AG20443 (cell line): Measurements from ENCODE around the gene ABCD2.
A peak's percentile ranks its signal among the peaks of the same experiment; 100 is the strongest.
"Not testable (repeated sequence)": the region's sequence is repeated elsewhere in the genome, so short reads cannot be mapped to it uniquely, and the experiment has no call there.

Experiments used
- DNase-seq: peaks from one replicate; pipeline ENCODE4 v3.0.0; 2012; ENCODE audit warnings: low spot score, mixed read lengths

ABCD2 gene

GRCh38 chr12:39612250-39612649 lies 7.4 kb downstream of the ABCD2 start:
- no peak for DNase-seq

DNA sequence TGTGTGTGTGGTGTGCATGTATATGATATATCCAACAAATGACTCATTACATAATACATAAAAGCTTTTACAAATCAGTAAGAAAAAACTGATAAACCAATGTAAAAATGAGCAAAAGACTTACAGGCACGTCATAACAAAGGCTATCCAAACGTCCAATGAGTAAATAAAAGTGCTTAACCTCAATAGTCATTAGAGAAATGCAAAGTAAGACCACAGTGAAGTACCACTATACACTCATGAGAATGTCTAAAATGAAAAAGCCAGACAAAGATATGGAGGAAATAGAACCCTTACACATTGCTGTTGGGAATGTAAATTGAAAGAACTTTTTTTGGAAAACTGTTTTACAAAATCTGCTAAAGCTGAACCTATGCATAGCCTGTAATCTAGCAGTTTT lies 7.8 kb downstream of the ABCD2 start:
- DNase-seq: no peak

- no peak for DNase-seq
Observed at GRCh38 chr12:39610436-39611025, 9.1 kb downstream of the ABCD2 start.

GRCh38 chr12:39606712-39607423 lies 12.7 kb downstream of the ABCD2 start:
- no peak for DNase-seq

DNA sequence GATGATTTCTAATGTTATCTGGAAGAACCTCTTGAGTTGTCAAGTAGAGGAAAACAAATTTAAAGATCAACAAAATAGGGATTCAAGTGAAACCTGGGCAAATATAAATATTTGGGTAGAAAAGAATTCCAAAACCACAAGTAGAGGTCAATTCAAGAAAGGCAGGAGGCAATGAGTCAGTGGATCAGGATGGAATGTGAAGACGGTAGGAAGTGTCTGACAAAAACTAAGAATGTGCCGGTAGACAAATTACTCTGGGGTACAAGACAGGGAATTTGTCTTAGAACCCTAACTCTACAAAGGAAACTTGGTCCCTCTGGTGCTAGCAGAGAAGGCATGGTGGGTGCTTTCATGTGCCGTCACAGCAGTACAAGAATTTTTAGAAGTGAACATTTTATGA lies 13.6 kb downstream of the ABCD2 start:
- DNase-seq: no peak

- DNase-seq: no peak
Observed at GRCh38 chr12:39605501-39605900, 14.1 kb downstream of the ABCD2 start.

- DNase-seq: no peak
Observed at GRCh38 chr12:39603065-39603464, 16.5 kb downstream of the ABCD2 start.

DNA sequence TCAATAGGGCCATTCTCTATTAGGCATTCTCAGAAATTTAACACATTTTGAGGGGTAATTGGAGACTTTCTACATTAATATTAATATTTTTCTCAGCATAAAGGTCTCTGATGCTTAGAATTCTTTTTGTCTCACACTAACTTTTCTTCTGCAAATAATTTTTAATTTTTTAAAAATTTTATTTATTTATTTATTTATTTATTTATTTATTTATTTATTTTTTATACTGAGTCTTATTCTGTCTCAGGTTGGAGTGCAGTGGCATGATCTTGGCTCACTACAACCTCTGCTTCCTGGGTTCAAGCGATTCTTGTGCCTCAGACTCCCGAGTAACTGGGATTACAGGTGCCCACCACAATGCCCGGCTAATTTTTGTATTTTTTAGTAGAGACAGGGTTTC lies 17.7 kb downstream of the ABCD2 start:
- not testable (repeated sequence) for DNase-seq

GRCh38 chr12:39595928-39596327 lies 23.7 kb downstream of the ABCD2 start:
- DNase-seq: no peak

DNA sequence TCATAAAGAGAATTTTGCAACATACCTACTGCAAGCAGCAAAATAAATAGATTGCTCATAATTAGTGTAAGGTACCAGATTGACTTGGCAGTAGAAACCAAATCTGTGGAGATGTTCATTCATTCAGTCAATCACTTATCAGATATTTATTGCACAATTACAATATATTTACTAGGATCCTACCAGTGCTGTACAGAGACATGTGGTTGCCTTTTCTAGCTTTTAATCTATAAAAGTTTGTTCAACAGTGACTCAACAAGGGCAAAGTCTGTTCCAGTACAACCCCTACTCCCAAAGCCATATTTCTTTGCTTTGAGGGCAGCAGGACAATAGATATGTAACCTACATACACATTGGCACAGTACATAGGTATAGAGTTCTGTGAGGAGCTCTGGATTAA lies 27.3 kb downstream of the ABCD2 start:
- no peak for DNase-seq

DNA sequence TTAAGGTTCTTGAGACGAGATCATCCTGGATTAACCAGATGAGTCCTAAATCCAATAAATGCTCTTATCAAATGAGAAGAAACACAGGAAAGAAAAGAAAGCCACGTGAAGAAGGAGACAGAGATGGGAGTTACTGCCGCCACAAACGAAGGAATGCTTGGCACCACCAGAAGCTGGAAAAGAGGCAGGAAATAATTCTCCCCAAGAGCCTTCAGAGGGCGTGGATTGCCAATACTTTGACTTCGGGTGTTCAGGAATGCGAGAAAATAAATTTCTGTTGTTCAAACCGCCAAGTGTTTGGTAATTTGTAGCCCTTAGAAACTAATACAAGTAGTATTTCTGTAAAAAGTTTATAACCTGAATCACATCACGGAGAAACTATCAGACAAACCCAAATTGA lies 31.3 kb downstream of the ABCD2 start:
- peak; percentile 5 for DNase-seq

DNA sequence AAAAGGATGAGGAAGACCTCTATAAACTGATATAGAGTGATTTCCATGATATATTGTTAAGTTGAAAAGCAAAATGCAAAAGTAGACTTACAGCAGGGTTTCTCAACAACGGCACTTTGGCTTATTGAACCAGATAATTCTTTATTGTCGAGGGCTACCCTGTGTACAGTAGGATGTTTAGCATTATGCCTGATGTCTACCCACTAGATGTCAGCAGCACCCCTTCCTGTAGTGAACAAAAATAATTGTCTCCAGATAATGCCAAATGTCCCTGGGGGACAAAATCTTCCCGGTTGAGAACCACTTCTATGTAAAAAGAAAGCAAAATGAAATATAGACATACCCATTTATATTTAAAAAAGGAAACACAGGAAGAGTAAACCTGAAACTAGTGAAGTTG lies 32.4 kb downstream of the ABCD2 start:
- DNase-seq: no peak

DNA sequence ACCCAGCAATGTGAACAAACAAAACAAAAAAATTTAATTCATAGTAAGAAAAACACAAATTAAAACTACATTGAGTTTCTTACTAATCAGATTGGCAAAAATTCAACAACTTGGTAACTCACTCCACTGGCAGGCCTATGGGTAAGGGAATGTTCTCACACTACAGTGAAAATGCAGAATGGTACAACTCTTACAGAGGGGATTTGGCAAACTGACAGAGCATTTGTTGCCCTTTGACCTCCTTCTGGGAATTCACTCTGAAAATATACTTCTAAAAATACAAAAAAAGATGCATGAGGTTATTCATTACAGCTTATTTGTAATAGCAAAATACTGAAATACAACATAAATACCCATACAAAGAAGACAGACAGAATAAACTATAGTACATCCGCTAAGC lies 32.8 kb downstream of the ABCD2 start:
- no peak for DNase-seq

DNA sequence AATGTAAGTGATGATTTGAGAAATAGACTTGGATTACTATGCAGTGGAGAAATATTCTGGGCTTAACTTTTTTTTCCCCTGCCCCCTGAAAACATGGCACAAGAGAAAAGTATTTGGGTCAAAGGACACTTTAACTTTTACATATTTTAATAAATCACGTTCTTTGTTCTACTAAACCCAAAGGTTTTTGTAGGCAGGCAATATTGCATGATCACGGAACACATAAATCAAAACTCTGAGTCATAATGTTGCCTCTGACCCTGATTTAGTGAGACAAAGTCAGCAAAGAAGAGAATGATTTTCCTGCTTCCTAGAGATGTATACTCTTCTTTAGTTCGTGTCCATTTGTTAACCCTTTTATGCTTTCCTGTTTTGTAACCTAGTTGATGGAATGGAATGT lies 38.0 kb downstream of the ABCD2 start:
- no peak for DNase-seq

DNA sequence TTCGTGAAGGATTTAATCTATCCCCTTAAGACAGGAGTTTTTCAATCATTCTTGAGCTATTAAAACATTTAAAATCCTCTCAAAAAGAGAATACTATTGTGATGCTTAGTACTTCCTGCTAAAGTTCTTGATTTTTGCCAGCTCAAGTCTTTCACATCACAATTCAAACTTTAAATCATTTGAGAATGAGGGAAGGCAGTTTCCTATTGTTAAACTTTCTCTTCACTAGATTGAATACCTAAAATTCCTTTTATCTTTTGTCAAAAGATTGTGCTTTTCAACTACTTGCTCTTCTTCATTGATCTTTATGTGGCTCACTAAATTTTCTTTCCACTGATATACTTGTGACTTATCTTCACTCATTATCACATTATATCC lies 44.1 kb downstream of the ABCD2 start:
- no peak for DNase-seq

DNA sequence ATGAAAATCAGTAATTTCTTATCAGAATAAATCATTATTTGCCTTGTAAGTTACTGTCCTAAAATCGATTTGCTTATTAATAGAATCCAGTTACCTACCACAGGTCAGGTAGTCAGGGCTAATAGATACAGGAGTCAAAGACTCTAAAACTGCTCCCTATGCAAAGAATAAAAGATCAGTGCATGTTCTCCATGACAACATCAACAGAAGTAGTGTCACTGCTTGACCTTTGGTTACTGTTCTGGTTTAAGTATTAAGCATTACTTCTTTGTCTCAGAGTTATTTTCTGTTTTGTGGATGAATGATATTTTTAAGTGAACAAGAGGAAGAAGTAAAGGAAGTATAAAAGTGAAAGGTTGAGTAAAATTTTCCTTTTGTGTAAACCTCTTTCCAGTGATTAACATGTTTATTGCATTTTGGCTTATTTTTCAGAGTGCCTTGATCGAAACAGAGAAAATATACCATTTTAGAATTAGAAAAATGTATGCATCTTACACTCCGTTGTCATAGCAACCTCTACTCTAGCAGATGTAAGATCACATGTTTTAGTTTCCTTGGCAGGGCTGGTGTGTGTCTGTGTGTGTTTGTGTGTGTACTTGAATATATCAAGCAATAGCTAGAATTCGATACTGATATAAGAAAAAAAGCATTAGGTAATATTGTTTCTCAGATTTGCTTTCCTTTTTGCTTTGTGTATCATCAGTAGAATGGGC lies 44.7 kb downstream of the ABCD2 start:
- no peak for DNase-seq

GRCh38 chr12:39574378-39574777 lies 45.2 kb downstream of the ABCD2 start:
- no peak for DNase-seq

DNA sequence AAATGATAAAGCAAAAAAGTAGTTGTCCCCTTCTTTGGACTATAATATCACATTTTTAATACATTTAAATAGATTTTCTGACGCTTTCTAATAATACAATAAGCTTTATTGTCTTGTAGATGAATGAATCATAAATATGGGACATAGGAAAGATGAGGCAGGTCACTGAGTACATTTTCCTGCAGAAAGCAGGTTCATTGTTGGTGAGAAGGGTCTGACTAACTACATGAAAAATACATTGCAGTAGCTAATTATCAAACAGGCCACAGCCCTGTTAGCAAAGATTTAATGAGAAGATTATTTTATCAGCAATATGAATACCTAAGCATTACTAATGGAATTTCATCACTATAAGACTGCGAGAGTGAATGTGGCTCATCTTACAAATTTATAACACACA lies 45.6 kb downstream of the ABCD2 start:
- DNase-seq: no peak

DNA sequence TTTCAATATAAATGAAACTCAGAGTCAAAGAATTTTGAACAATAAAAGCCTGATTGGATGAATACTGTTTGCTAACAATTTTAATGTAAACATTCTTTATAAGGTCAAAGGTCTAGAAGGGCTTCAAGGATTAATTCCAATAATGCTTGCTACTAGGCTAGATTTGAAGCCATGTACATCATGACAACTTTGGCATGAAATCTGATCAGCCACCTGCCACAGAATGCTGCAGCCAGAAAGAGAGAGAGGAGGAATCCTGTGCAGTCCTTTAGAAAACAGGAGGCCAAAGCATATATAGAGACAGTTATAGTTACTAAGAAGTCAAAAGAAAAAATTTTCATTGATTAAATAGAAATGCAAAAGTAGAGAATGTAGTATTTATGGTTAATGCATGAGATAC lies 47.1 kb downstream of the ABCD2 start:
- no peak for DNase-seq

- DNase-seq: no peak
Observed at GRCh38 chr12:39571351-39571750, 48.3 kb downstream of the ABCD2 start.

DNA sequence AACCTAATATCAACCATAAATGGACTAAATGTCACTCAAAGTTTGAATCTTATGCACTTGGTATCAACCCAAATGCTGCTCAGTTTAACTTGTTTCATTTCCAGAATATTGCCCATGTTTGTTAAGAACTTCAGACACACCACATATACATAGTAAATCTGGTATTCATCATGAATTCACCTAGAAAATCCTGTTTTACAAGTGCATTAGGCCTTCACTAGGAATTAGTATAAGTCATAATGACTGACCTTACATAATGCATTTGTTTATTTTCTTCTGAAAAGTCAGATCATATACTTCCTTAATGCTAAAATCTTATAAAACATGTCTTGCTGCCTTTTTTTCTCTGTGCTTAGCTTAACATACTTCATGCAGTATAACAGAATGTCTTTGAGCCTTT lies 66.1 kb downstream of the ABCD2 start:
- DNase-seq: no peak

DNA sequence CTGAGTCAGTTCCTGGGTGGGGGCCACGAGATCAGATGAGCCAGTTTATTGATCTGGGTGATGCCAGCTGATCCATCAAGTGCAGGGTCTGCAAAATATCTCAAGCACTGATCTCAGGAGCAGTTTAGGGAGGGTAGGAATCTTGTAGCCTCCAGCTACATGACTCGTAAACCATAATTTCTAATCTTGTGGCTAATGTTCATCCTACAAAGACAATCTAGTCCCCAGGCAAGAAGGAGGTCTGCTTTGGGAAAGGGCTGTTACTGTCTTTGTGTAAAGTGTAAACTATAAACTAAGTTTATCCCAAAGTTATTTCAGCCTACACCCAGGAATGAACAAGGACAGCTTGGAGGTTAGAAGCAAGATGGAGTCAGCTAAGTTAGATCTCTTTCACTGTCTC lies 75.4 kb downstream of the ABCD2 start:
- DNase-seq: not testable (repeated sequence)

DNA sequence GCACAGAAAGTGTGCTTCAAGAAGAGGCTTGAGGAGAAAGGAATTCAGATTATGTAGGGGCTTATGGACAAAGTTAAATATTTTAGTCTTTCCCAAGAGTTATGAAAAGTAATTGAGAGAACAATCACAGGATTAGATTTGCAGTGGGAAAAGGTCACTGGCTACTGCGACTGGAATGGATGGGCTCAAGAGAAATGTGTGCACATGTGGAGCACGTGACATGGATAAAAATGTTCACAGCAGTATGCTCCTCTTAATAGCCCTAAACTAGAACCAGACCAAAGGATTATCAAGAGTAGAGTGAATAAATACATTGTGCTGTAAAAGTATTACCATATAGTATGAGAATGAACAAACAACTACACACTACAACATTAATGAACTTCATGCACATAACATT lies 78.1 kb downstream of the ABCD2 start:
- no peak for DNase-seq

DNA sequence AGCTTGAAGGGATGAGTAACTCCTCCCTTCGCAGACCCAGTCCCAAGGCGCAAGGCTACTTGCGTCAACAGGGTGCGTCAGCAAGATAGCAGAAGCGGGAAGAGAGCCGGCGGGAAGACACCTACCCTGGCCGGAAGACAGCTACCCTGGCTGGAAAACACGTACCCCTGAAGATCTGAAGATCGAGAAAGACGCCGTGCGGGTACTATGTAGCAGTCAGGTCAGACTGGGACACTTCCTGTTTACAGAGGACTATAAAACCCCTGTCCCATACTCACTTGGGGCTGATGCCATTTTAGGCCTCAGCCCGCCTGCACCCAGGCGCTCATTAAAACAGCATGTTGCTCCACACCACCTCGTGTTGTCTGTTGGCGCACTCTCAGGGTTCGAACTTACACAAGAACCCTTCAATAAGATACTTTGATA lies 80.9 kb downstream of the ABCD2 start:
- DNase-seq: no peak
